GM12891 (cell line): ENCODE data around the gene MYORG.

Experiments
- PAX5 ChIP-seq: IDR thresholded peaks from 2 replicates; pipeline ENCODE4 v1.6.1; 2011; ENCODE audit warnings: low read length, moderate library complexity, mild to moderate bottlenecking; ENCODE audit not compliant: insufficient read depth, severe bottlenecking
- POLR2A ChIP-seq: IDR thresholded peaks from 2 replicates; pipeline ENCODE4 v1.6.1; 2011; ENCODE audit warnings: low read depth, low read length, control low read depth
- POLR2AphosphoS5 ChIP-seq: IDR thresholded peaks from 2 replicates; pipeline ENCODE4 v1.6.1; 2011; ENCODE audit warnings: low read depth, low read length, control low read depth
- POU2F2 ChIP-seq: IDR thresholded peaks from 2 replicates; pipeline ENCODE4 v1.6.1; 2011; ENCODE audit warnings: low read depth, mild to moderate bottlenecking, control low read depth, low read length, moderate library complexity
- TAF1 ChIP-seq: IDR thresholded peaks from 2 replicates; pipeline ENCODE4 v1.6.1; 2011; ENCODE audit warnings: low read depth, low read length, control low read depth

DNA sequence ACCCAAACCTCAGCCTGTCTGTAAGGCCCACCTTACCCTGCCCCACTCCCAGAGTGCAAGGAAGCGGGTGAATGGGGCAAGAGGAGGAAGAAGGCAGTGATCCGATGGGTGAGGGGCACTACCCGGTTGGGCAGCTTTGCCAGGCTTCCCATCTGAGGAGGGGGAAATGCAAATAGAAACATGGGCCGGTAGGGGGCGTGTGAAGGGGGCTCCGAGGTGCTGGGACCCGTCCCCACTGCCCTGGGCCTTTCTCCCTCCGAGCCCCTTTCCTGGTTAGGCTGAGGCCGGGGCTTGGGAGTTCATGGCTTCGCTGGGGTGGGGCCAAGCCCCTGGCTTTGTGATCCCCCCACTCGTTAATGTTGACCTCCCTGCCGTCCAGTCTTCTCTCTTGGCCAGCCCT is 23.6 kb upstream of the MYORG start:
- TF ChIP-seq POLR2A (no peak), POU2F2 (no peak), PAX5 (no peak), POLR2AphosphoS5 (no peak), TAF1 (no peak)
